H9 (cell line): ENCODE data around the gene OR13C2. TPM values are rescaled to one million over a fixed set of nuclear protein-coding genes. Genes with fewer than 3 reads are reported as not detected.

Source experiments
- DNase-seq: peaks from one replicate; pipeline ENCODE4 v3.0.0-alpha.2; 2017
- H2AFZ ChIP-seq: one replicate; pipeline ENCODE4 v1.6.1; 2013; ENCODE audit warnings: mild to moderate bottlenecking, low read length, control low read depth, moderate library complexity
- H2AK5ac ChIP-seq: 2 replicates; pipeline ENCODE4 v1.6.1; 2013; ENCODE audit warnings: low read length, control low read depth, mixed read lengths; ENCODE audit not compliant: insufficient read length
- H2BK120ac ChIP-seq: one replicate; pipeline ENCODE4 v1.6.1; 2013; ENCODE audit warnings: low read depth, mild to moderate bottlenecking, low read length, control low read depth, inconsistent platforms; ENCODE audit not compliant: poor library complexity, severe bottlenecking
- H2BK12ac ChIP-seq: 2 replicates; pipeline ENCODE4 v1.6.1; 2013; ENCODE audit warnings: low read length, control low read depth, mixed read lengths, low read depth; ENCODE audit not compliant: insufficient read length
- H2BK15ac ChIP-seq: 2 replicates; pipeline ENCODE4 v1.6.1; 2013; ENCODE audit warnings: low read depth, low read length, control low read depth
- H2BK20ac ChIP-seq: one replicate; pipeline ENCODE4 v1.6.1; 2013; ENCODE audit warnings: low read depth, mild to moderate bottlenecking, low read length, control low read depth, inconsistent platforms; ENCODE audit not compliant: poor library complexity, severe bottlenecking
- H2BK5ac ChIP-seq: 2 replicates; pipeline ENCODE4 v1.6.1; 2013; ENCODE audit warnings: low read length, control low read depth, mixed read lengths; ENCODE audit not compliant: insufficient read length
- H3K14ac ChIP-seq: 2 replicates; pipeline ENCODE4 v1.6.1; 2013; ENCODE audit warnings: low read length, control low read depth; ENCODE audit not compliant: insufficient read depth
- H3K18ac ChIP-seq: 2 replicates; pipeline ENCODE4 v1.6.1; 2013; ENCODE audit warnings: low read depth, mild to moderate bottlenecking, mixed read lengths, low read length, control low read depth; ENCODE audit not compliant: insufficient read length
- H3K23ac ChIP-seq: 2 replicates; pipeline ENCODE4 v1.6.1; 2013; ENCODE audit warnings: low read length, control low read depth, mixed read lengths, low read depth; ENCODE audit not compliant: insufficient read length
- H3K23me2 ChIP-seq: 2 replicates; pipeline ENCODE4 v1.6.1; 2013; ENCODE audit warnings: low read depth, mild to moderate bottlenecking, mixed read lengths, low read length, control low read depth; ENCODE audit not compliant: insufficient read length, poor library complexity, severe bottlenecking
- H3K27ac ChIP-seq: 2 replicates; pipeline ENCODE4 v1.5.1; 2013; ENCODE audit warnings: low read length, control low read depth, mixed read lengths, low read depth; ENCODE audit not compliant: insufficient read length
- H3K27me3 ChIP-seq: 2 replicates; pipeline ENCODE4 v1.6.1; 2013; ENCODE audit warnings: low read length, control low read depth, inconsistent platforms; ENCODE audit not compliant: insufficient read depth
- H3K4ac ChIP-seq: 2 replicates; pipeline ENCODE4 v1.6.1; 2013; ENCODE audit warnings: low read depth, mild to moderate bottlenecking, control low read depth, inconsistent platforms, low read length, moderate library complexity
- H3K4me1 ChIP-seq: 2 replicates; pipeline ENCODE4 v1.6.1; 2013; ENCODE audit warnings: low read length, control low read depth, inconsistent platforms; ENCODE audit not compliant: insufficient read depth
- H3K4me2 ChIP-seq: 2 replicates; pipeline ENCODE4 v1.6.1; 2013; ENCODE audit warnings: low read length, control low read depth, mixed read lengths; ENCODE audit not compliant: insufficient read length, insufficient read depth
- H3K56ac ChIP-seq: 2 replicates; pipeline ENCODE4 v1.6.1; 2013; ENCODE audit warnings: low read depth, mild to moderate bottlenecking, mixed read lengths, low read length, control low read depth; ENCODE audit not compliant: insufficient read length
- H3K79me1 ChIP-seq: 2 replicates; pipeline ENCODE4 v1.6.1; 2013; ENCODE audit warnings: low read depth, mild to moderate bottlenecking, moderate library complexity, low read length, control low read depth, inconsistent platforms; ENCODE audit not compliant: insufficient read depth, poor library complexity, severe bottlenecking
- H3K79me2 ChIP-seq: 2 replicates; pipeline ENCODE4 v1.6.1; 2013; ENCODE audit warnings: low read length, control low read depth, inconsistent platforms; ENCODE audit not compliant: insufficient read depth
- H3K9ac ChIP-seq: 2 replicates; pipeline ENCODE4 v1.6.1; 2013; ENCODE audit warnings: low read length, control low read depth, mixed read lengths; ENCODE audit not compliant: insufficient read length; ENCODE audit errors: extremely low read depth
- H3K9me3 ChIP-seq: one replicate; pipeline ENCODE4 v1.6.1; 2013; ENCODE audit warnings: low read depth, low read length, inconsistent platforms; ENCODE audit not compliant: control insufficient read depth
- H3T11ph ChIP-seq: one replicate; pipeline ENCODE4 v1.6.1; 2013; ENCODE audit warnings: mild to moderate bottlenecking, low read length, control low read depth, inconsistent platforms
- H4K20me1 ChIP-seq: one replicate; pipeline ENCODE4 v1.6.1; 2013; ENCODE audit not compliant: control insufficient read depth, insufficient read length, insufficient read depth
- H4K5ac ChIP-seq: 2 replicates; pipeline ENCODE4 v1.6.1; 2013; ENCODE audit warnings: low read depth, mild to moderate bottlenecking, mixed read lengths, low read length, control low read depth; ENCODE audit not compliant: insufficient read length
- H4K8ac ChIP-seq: replicated peaks from 2 replicates; pipeline ENCODE4 v1.6.1; 2013; ENCODE audit warnings: low read length, control low read depth, mixed read lengths, low read depth; ENCODE audit not compliant: insufficient read length
- H4K91ac ChIP-seq: 2 replicates; pipeline ENCODE4 v1.6.1; 2013; ENCODE audit warnings: low read depth, mild to moderate bottlenecking, moderate library complexity, mixed read lengths, low read length, control low read depth; ENCODE audit not compliant: insufficient read length
- H3K27ac Mint-ChIP-seq, 3 experiments: 2 replicates in 2 of 3; 3 replicates in 1 of 3; pipeline ENCODE4 v1.8.0; 2020 to 2021; ENCODE audit warnings: mixed read lengths in 3 of 3, mild to moderate bottlenecking in 1 of 3, moderate library complexity in 1 of 3
- H3K27me3 Mint-ChIP-seq: 2 replicates; pipeline ENCODE4 v1.8.0; 2021; ENCODE audit warnings: low read depth, mild to moderate bottlenecking, moderate library complexity, mixed read lengths
- H3K36me3 Mint-ChIP-seq, 3 experiments: 2 replicates in 2 of 3; 3 replicates in 1 of 3; pipeline ENCODE4 v1.8.0; 2020 to 2021; ENCODE audit warnings: low read depth in 3 of 3, mixed read lengths in 3 of 3; ENCODE audit not compliant: insufficient read depth in 1 of 3
- H3K4me1 Mint-ChIP-seq, 2 experiments: 2 replicates each; pipeline ENCODE4 v1.8.0; 2020; ENCODE audit warnings: mixed read lengths in 2 of 2
- H3K4me3 Mint-ChIP-seq, 2 experiments: 2 replicates in 1 of 2; 3 replicates in 1 of 2; pipeline ENCODE4 v1.8.0; 2020 to 2021; ENCODE audit warnings: mild to moderate bottlenecking in 2 of 2, mixed read lengths in 2 of 2, moderate library complexity in 1 of 2
- H3K9me3 Mint-ChIP-seq, 2 experiments: 2 replicates in 1 of 2; 3 replicates in 1 of 2; pipeline ENCODE4 v1.8.0; 2020; ENCODE audit warnings: mild to moderate bottlenecking in 2 of 2, mixed read lengths in 2 of 2, moderate library complexity in 1 of 2
- CTCF ChIP-seq: fragments of 200-600 bp; sonication (generic); conservative IDR thresholded peaks from 3 replicates; pipeline ENCODE4 v1.8.0; 2021; ENCODE audit warnings: antibody characterized with exemption, mild to moderate bottlenecking
- WGBS: extraction: QIAGEN DNeasy Blood & Tissue Kit; methylation state at CpG from one replicate; pipeline ENCODE4 v1.1.7; 2013; ENCODE audit warnings: missing lambda C conversion rate, low lambda C conversion rate, mixed read lengths; ENCODE audit not compliant: insufficient read length; ENCODE audit errors: extremely low coverage; 5-methylcytosine and 5-hydroxymethylcytosine counted together
- total RNA-seq: library from RNA; stranded (reverse); gene quantifications from 2 replicates; pipeline ENCODE4 v1.2.1, GENCODE V29; 2021

The OR13C2 gene
- total RNA-seq, 1 experiment from 2014 or later = not detected

GRCh38 chr9:104556830-104557634 lies 48.4 kb downstream of the OR13C2 start:
- Histone ChIP-seq H3K4ac (no peak overlapping the region), H4K20me1 (no peaks in the 10 kb centered on the region), H3K27me3 (no peaks in the 10 kb centered on the region), H3K18ac (peak overlapping the region; percentile 15), H2AFZ (no peak overlapping the region), H3K23me2 (no peaks in the 10 kb centered on the region), H4K8ac (no peak overlapping the region), H3K56ac (no peak overlapping the region), H3K79me1 (no peaks in the 10 kb centered on the region), H2BK20ac (no peak overlapping the region), H3K14ac (no peak overlapping the region), H3T11ph (no peak overlapping the region), H3K23ac (no peak overlapping the region), H4K5ac (no peak overlapping the region), H3K27ac (no peak overlapping the region), H2BK120ac (no peak overlapping the region), H2BK12ac (no peak overlapping the region), H3K9me3 (no peaks in the 10 kb centered on the region), H2BK5ac (no peak overlapping the region), H4K91ac (no peak overlapping the region), H3K4me2 (no peak overlapping the region), H3K4me1 (no peaks in the 10 kb centered on the region), H3K79me2 (no peaks in the 10 kb centered on the region), H2AK5ac (no peak overlapping the region), H3K9ac (no peak overlapping the region), H2BK15ac (no peak overlapping the region)
- Mint-ChIP-seq H3K27me3 (no peaks in the 10 kb centered on the region), H3K4me3 (no peak overlapping the region), H3K27ac (peak overlapping the region; percentile 41 to 91 (median 77); a peak in 6 of 7 replicates), H3K4me1 (peaks cover 8 to 12% of the 10 kb centered on the region in 2 experiments), H3K9me3 (peaks cover 14 to 16% of the 10 kb centered on the region in 2 experiments), H3K36me3 (peaks cover 4 to 10% (median 6%) of the 10 kb centered on the region in 3 experiments; a peak in 5 of 7 replicates)
- TF ChIP-seq CTCF = no peak
- DNase-seq = peak; percentile 40
- WGBS = no CpG with 5 or more reads among the region's 8 CpGs
